HL-60 (cell line): Measurements from ENCODE around the gene FERMT3.

Experiments
- DNase-seq, 2 experiments: peaks; one replicate each; pipeline ENCODE4 v3.0.0-alpha.2; 2010 to 2020; ENCODE audit warnings: low read depth in 1 of 2, low spot score in 1 of 2
- H3K27ac ChIP-seq: fragments of 250-450 bp; sonication (Bioruptor Pico); replicated peaks from 2 replicates; pipeline ENCODE4 v1.5.1; 2020; ENCODE audit warnings: mild to moderate bottlenecking, moderate library complexity
- H3K27me3 ChIP-seq: fragments of 250-450 bp; sonication (Bioruptor Pico); 2 replicates; pipeline ENCODE4 v1.5.1; 2021; ENCODE audit warnings: mild to moderate bottlenecking, moderate library complexity; ENCODE audit not compliant: insufficient read depth, poor library complexity, severe bottlenecking
- H3K4me3 ChIP-seq: replicated peaks from 2 replicates; pipeline ENCODE4 v1.5.1; 2011; ENCODE audit warnings: mild to moderate bottlenecking, control low read depth, low read length; ENCODE audit not compliant: insufficient read depth
- GABPA ChIP-seq: IDR thresholded peaks from 2 replicates; pipeline ENCODE4 v1.6.1; 2012; ENCODE audit warnings: low read depth
- POLR2AphosphoS5 ChIP-seq: IDR thresholded peaks from 2 replicates; pipeline ENCODE4 v1.6.1; 2012; ENCODE audit warnings: low read depth
- SPI1 ChIP-seq: IDR thresholded peaks from 2 replicates; pipeline ENCODE4 v1.6.1; 2012; ENCODE audit warnings: low read depth, mild to moderate bottlenecking, borderline replicate concordance
- TF ChIP-seq, protein P1 (sequence below): IDR thresholded peaks from one replicate; pipeline ENCODE4 v1.5.1; 2011; ENCODE audit warnings: low read length, control low read depth, inconsistent platforms; ENCODE audit not compliant: insufficient read depth
- TF ChIP-seq, protein P2 (sequence below): IDR thresholded peaks from 2 replicates; pipeline ENCODE4 v1.6.1; 2012; ENCODE audit warnings: low read depth; ENCODE audit not compliant: insufficient replicate concordance

Gene FERMT3

GRCh38 chr11:64220798-64221197 lies 14.3 kb downstream of the FERMT3 start:
- TF ChIP-seq SPI1 (no peak), POLR2AphosphoS5 (no peak; the same call in 1 of the 2 replicates), GABPA (no peak)
- TF ChIP-seq, protein P1, sequence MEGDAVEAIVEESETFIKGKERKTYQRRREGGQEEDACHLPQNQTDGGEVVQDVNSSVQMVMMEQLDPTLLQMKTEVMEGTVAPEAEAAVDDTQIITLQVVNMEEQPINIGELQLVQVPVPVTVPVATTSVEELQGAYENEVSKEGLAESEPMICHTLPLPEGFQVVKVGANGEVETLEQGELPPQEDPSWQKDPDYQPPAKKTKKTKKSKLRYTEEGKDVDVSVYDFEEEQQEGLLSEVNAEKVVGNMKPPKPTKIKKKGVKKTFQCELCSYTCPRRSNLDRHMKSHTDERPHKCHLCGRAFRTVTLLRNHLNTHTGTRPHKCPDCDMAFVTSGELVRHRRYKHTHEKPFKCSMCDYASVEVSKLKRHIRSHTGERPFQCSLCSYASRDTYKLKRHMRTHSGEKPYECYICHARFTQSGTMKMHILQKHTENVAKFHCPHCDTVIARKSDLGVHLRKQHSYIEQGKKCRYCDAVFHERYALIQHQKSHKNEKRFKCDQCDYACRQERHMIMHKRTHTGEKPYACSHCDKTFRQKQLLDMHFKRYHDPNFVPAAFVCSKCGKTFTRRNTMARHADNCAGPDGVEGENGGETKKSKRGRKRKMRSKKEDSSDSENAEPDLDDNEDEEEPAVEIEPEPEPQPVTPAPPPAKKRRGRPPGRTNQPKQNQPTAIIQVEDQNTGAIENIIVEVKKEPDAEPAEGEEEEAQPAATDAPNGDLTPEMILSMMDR: no peak
- TF ChIP-seq, protein P2, sequence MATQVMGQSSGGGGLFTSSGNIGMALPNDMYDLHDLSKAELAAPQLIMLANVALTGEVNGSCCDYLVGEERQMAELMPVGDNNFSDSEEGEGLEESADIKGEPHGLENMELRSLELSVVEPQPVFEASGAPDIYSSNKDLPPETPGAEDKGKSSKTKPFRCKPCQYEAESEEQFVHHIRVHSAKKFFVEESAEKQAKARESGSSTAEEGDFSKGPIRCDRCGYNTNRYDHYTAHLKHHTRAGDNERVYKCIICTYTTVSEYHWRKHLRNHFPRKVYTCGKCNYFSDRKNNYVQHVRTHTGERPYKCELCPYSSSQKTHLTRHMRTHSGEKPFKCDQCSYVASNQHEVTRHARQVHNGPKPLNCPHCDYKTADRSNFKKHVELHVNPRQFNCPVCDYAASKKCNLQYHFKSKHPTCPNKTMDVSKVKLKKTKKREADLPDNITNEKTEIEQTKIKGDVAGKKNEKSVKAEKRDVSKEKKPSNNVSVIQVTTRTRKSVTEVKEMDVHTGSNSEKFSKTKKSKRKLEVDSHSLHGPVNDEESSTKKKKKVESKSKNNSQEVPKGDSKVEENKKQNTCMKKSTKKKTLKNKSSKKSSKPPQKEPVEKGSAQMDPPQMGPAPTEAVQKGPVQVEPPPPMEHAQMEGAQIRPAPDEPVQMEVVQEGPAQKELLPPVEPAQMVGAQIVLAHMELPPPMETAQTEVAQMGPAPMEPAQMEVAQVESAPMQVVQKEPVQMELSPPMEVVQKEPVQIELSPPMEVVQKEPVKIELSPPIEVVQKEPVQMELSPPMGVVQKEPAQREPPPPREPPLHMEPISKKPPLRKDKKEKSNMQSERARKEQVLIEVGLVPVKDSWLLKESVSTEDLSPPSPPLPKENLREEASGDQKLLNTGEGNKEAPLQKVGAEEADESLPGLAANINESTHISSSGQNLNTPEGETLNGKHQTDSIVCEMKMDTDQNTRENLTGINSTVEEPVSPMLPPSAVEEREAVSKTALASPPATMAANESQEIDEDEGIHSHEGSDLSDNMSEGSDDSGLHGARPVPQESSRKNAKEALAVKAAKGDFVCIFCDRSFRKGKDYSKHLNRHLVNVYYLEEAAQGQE: no peak
- DNase-seq: no peak
- Histone ChIP-seq H3K27me3 (no peaks in the 10 kb centered on the region), H3K27ac (no peak overlapping the region), H3K4me3 (no peak overlapping the region)

DNA sequence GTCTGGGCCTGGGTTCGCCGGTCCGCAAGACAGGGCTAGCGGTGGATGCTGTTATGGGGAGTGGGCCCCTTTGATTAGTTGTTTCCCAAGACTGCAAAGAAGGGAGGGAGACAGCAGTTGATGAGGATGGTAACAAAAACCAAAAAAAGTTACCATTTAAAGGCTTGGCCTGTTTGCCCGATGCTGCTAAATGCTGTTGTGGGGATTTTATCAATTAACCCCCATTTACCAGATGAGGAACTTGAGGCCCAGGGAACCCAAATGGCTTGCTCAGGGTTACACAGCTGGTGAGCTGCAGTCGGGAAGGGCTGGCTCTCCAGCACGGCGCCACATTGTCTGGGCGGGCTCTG lies 16.1 kb downstream of the FERMT3 start:
- no peak overlapping the region for H3K4me3 ChIP-seq
- no peak for DNase-seq
- TF ChIP-seq GABPA (no peak), SPI1 (no peak), POLR2AphosphoS5 (no peak; the same call in 1 of the 2 replicates)
- TF ChIP-seq, protein P1: no peak
- TF ChIP-seq, protein P2: no peak
- no peak overlapping the region for H3K27ac ChIP-seq
- H3K27me3 ChIP-seq: no peaks in the 10 kb centered on the region

GRCh38 chr11:64223001-64223651 lies 16.6 kb downstream of the FERMT3 start:
- Histone ChIP-seq H3K27ac (no peak overlapping the region), H3K4me3 (no peak overlapping the region), H3K27me3 (no peaks in the 10 kb centered on the region)
- no peak for DNase-seq
- no peak for TF ChIP-seq SPI1
- TF ChIP-seq, protein P1: no peak
- no peak for TF ChIP-seq GABPA
- TF ChIP-seq, protein P2: no peak
- TF ChIP-seq POLR2AphosphoS5: no peak
